H9 (cell line): ENCODE measurements around the gene ZHX3. TPM values are rescaled to one million over a fixed set of nuclear protein-coding genes. Genes with fewer than 3 reads are reported as not detected.

Source experiments
- DNase-seq: peaks from one replicate; pipeline ENCODE4 v3.0.0-alpha.2; 2017
- H2AFZ ChIP-seq: one replicate; pipeline ENCODE4 v1.6.1; 2013; ENCODE audit warnings: mild to moderate bottlenecking, low read length, control low read depth, moderate library complexity
- H2AK5ac ChIP-seq: 2 replicates; pipeline ENCODE4 v1.6.1; 2013; ENCODE audit warnings: low read length, control low read depth, mixed read lengths; ENCODE audit not compliant: insufficient read length
- H2BK120ac ChIP-seq: one replicate; pipeline ENCODE4 v1.6.1; 2013; ENCODE audit warnings: low read depth, mild to moderate bottlenecking, low read length, control low read depth, inconsistent platforms; ENCODE audit not compliant: poor library complexity, severe bottlenecking
- H2BK12ac ChIP-seq: 2 replicates; pipeline ENCODE4 v1.6.1; 2013; ENCODE audit warnings: low read length, control low read depth, mixed read lengths, low read depth; ENCODE audit not compliant: insufficient read length
- H2BK15ac ChIP-seq: 2 replicates; pipeline ENCODE4 v1.6.1; 2013; ENCODE audit warnings: low read depth, low read length, control low read depth
- H2BK20ac ChIP-seq: one replicate; pipeline ENCODE4 v1.6.1; 2013; ENCODE audit warnings: low read depth, mild to moderate bottlenecking, low read length, control low read depth, inconsistent platforms; ENCODE audit not compliant: poor library complexity, severe bottlenecking
- H2BK5ac ChIP-seq: 2 replicates; pipeline ENCODE4 v1.6.1; 2013; ENCODE audit warnings: low read length, control low read depth, mixed read lengths; ENCODE audit not compliant: insufficient read length
- H3K14ac ChIP-seq: 2 replicates; pipeline ENCODE4 v1.6.1; 2013; ENCODE audit warnings: low read length, control low read depth; ENCODE audit not compliant: insufficient read depth
- H3K18ac ChIP-seq: 2 replicates; pipeline ENCODE4 v1.6.1; 2013; ENCODE audit warnings: low read depth, mild to moderate bottlenecking, mixed read lengths, low read length, control low read depth; ENCODE audit not compliant: insufficient read length
- H3K23ac ChIP-seq: 2 replicates; pipeline ENCODE4 v1.6.1; 2013; ENCODE audit warnings: low read length, control low read depth, mixed read lengths, low read depth; ENCODE audit not compliant: insufficient read length
- H3K23me2 ChIP-seq: 2 replicates; pipeline ENCODE4 v1.6.1; 2013; ENCODE audit warnings: low read depth, mild to moderate bottlenecking, mixed read lengths, low read length, control low read depth; ENCODE audit not compliant: insufficient read length, poor library complexity, severe bottlenecking
- H3K27ac ChIP-seq: 2 replicates; pipeline ENCODE4 v1.5.1; 2013; ENCODE audit warnings: low read length, control low read depth, mixed read lengths, low read depth; ENCODE audit not compliant: insufficient read length
- H3K27me3 ChIP-seq: 2 replicates; pipeline ENCODE4 v1.6.1; 2013; ENCODE audit warnings: low read length, control low read depth, inconsistent platforms; ENCODE audit not compliant: insufficient read depth
- H3K4ac ChIP-seq: 2 replicates; pipeline ENCODE4 v1.6.1; 2013; ENCODE audit warnings: low read depth, mild to moderate bottlenecking, control low read depth, inconsistent platforms, low read length, moderate library complexity
- H3K4me1 ChIP-seq: 2 replicates; pipeline ENCODE4 v1.6.1; 2013; ENCODE audit warnings: low read length, control low read depth, inconsistent platforms; ENCODE audit not compliant: insufficient read depth
- H3K4me2 ChIP-seq: 2 replicates; pipeline ENCODE4 v1.6.1; 2013; ENCODE audit warnings: low read length, control low read depth, mixed read lengths; ENCODE audit not compliant: insufficient read length, insufficient read depth
- H3K56ac ChIP-seq: 2 replicates; pipeline ENCODE4 v1.6.1; 2013; ENCODE audit warnings: low read depth, mild to moderate bottlenecking, mixed read lengths, low read length, control low read depth; ENCODE audit not compliant: insufficient read length
- H3K79me1 ChIP-seq: 2 replicates; pipeline ENCODE4 v1.6.1; 2013; ENCODE audit warnings: low read depth, mild to moderate bottlenecking, moderate library complexity, low read length, control low read depth, inconsistent platforms; ENCODE audit not compliant: insufficient read depth, poor library complexity, severe bottlenecking
- H3K79me2 ChIP-seq: 2 replicates; pipeline ENCODE4 v1.6.1; 2013; ENCODE audit warnings: low read length, control low read depth, inconsistent platforms; ENCODE audit not compliant: insufficient read depth
- H3K9ac ChIP-seq: 2 replicates; pipeline ENCODE4 v1.6.1; 2013; ENCODE audit warnings: low read length, control low read depth, mixed read lengths; ENCODE audit not compliant: insufficient read length; ENCODE audit errors: extremely low read depth
- H3K9me3 ChIP-seq: one replicate; pipeline ENCODE4 v1.6.1; 2013; ENCODE audit warnings: low read depth, low read length, inconsistent platforms; ENCODE audit not compliant: control insufficient read depth
- H3T11ph ChIP-seq: one replicate; pipeline ENCODE4 v1.6.1; 2013; ENCODE audit warnings: mild to moderate bottlenecking, low read length, control low read depth, inconsistent platforms
- H4K20me1 ChIP-seq: one replicate; pipeline ENCODE4 v1.6.1; 2013; ENCODE audit not compliant: control insufficient read depth, insufficient read length, insufficient read depth
- H4K5ac ChIP-seq: 2 replicates; pipeline ENCODE4 v1.6.1; 2013; ENCODE audit warnings: low read depth, mild to moderate bottlenecking, mixed read lengths, low read length, control low read depth; ENCODE audit not compliant: insufficient read length
- H4K8ac ChIP-seq: replicated peaks from 2 replicates; pipeline ENCODE4 v1.6.1; 2013; ENCODE audit warnings: low read length, control low read depth, mixed read lengths, low read depth; ENCODE audit not compliant: insufficient read length
- H4K91ac ChIP-seq: 2 replicates; pipeline ENCODE4 v1.6.1; 2013; ENCODE audit warnings: low read depth, mild to moderate bottlenecking, moderate library complexity, mixed read lengths, low read length, control low read depth; ENCODE audit not compliant: insufficient read length
- H3K27ac Mint-ChIP-seq, 3 experiments: 2 replicates in 2 of 3; 3 replicates in 1 of 3; pipeline ENCODE4 v1.8.0; 2020 to 2021; ENCODE audit warnings: mixed read lengths in 3 of 3, mild to moderate bottlenecking in 1 of 3, moderate library complexity in 1 of 3
- H3K27me3 Mint-ChIP-seq: 2 replicates; pipeline ENCODE4 v1.8.0; 2021; ENCODE audit warnings: low read depth, mild to moderate bottlenecking, moderate library complexity, mixed read lengths
- H3K36me3 Mint-ChIP-seq, 3 experiments: 2 replicates in 2 of 3; 3 replicates in 1 of 3; pipeline ENCODE4 v1.8.0; 2020 to 2021; ENCODE audit warnings: low read depth in 3 of 3, mixed read lengths in 3 of 3; ENCODE audit not compliant: insufficient read depth in 1 of 3
- H3K4me1 Mint-ChIP-seq, 2 experiments: 2 replicates each; pipeline ENCODE4 v1.8.0; 2020; ENCODE audit warnings: mixed read lengths in 2 of 2
- H3K4me3 Mint-ChIP-seq, 2 experiments: 2 replicates in 1 of 2; 3 replicates in 1 of 2; pipeline ENCODE4 v1.8.0; 2020 to 2021; ENCODE audit warnings: mild to moderate bottlenecking in 2 of 2, mixed read lengths in 2 of 2, moderate library complexity in 1 of 2
- H3K9me3 Mint-ChIP-seq, 2 experiments: 2 replicates in 1 of 2; 3 replicates in 1 of 2; pipeline ENCODE4 v1.8.0; 2020; ENCODE audit warnings: mild to moderate bottlenecking in 2 of 2, mixed read lengths in 2 of 2, moderate library complexity in 1 of 2
- CTCF ChIP-seq: fragments of 200-600 bp; sonication (generic); conservative IDR thresholded peaks from 3 replicates; pipeline ENCODE4 v1.8.0; 2021; ENCODE audit warnings: antibody characterized with exemption, mild to moderate bottlenecking
- WGBS: extraction: QIAGEN DNeasy Blood & Tissue Kit; methylation state at CpG from one replicate; pipeline ENCODE4 v1.1.7; 2013; ENCODE audit warnings: missing lambda C conversion rate, low lambda C conversion rate, mixed read lengths; ENCODE audit not compliant: insufficient read length; ENCODE audit errors: extremely low coverage; 5-methylcytosine and 5-hydroxymethylcytosine counted together
- total RNA-seq: library from RNA; stranded (reverse); gene quantifications from 2 replicates; pipeline ENCODE4 v1.2.1, GENCODE V29; 2021

The ZHX3 gene
- total RNA-seq, 1 experiment from 2014 or later, result 4.4 TPM

DNA sequence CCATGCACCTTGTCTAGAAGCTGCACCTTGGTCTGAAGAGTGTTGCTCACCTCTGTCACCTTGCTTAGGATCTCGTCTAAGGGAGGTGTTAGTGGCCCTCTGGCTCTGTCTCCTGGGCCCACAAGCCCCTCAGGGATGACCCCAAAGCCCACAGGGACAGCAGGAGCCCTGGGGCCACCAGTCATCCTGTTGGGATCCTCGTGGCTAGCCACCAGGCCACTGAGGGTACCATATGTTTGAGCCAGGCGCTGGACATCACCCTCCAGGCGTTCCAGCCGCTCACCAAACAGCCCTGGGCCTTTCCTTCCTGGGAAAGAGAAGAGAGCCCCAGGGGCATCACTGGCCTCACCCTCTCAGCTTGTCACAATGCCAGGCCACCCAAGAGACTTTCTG, 45.2 kb upstream of the ZHX3 start:
- Mint-ChIP-seq H3K27me3 (peaks cover 27% of the 10 kb centered on the region), H3K27ac (no peak overlapping the region), H3K4me1 (peaks cover 10 to 15% of the 10 kb centered on the region in 2 experiments), H3K4me3 (no peak overlapping the region), H3K9me3 (no peaks in the 10 kb centered on the region; a peak in 1 of 5 replicates), H3K36me3 (peaks cover 0 to 3% (median 0%) of the 10 kb centered on the region in 3 experiments; a peak in 2 of 7 replicates)
- no peak for DNase-seq
- H3K9ac ChIP-seq, result no peak overlapping the region
- H3K79me2 ChIP-seq, result no peaks in the 10 kb centered on the region
- H2AK5ac ChIP-seq, result no peak overlapping the region
- no peaks in the 10 kb centered on the region for H4K20me1 ChIP-seq
- no peak overlapping the region for H2BK5ac ChIP-seq
- no peak overlapping the region for H2BK120ac ChIP-seq
- H3K18ac ChIP-seq, result no peak overlapping the region
- H4K91ac ChIP-seq, result no peak overlapping the region
- H3K27ac ChIP-seq, result no peak overlapping the region
- H3K27me3 ChIP-seq, result peaks cover 14% of the 10 kb centered on the region
- H3K4me2 ChIP-seq, result no peak overlapping the region
- WGBS, result no CpG with 5 or more reads among the region's 5 CpGs
- peaks cover 3% of the 10 kb centered on the region for H3K23me2 ChIP-seq
- no peak overlapping the region for H4K5ac ChIP-seq
- H3T11ph ChIP-seq, result no peak overlapping the region
- no peak overlapping the region for H2AFZ ChIP-seq
- no peak overlapping the region for H2BK12ac ChIP-seq
- no peak overlapping the region for H3K56ac ChIP-seq
- H3K14ac ChIP-seq, result no peak overlapping the region
- H4K8ac ChIP-seq, result no peak overlapping the region
- H3K4me1 ChIP-seq, result no peaks in the 10 kb centered on the region
- no peak overlapping the region for H2BK20ac ChIP-seq
- H3K9me3 ChIP-seq, result no peaks in the 10 kb centered on the region
- no peaks in the 10 kb centered on the region for H3K79me1 ChIP-seq
- no peak overlapping the region for H3K23ac ChIP-seq
- TF ChIP-seq CTCF, result no peak
- H2BK15ac ChIP-seq, result no peak overlapping the region
- H3K4ac ChIP-seq, result no peak overlapping the region
